ENCODE data around the gene ADGRD2. TPM values are rescaled to one million over a fixed set of nuclear protein-coding genes. Genes with fewer than 3 reads are reported as not detected.

ADGRD2 gene
- total RNA-seq, 4 donors from 2014 or later = not detected

DNA sequence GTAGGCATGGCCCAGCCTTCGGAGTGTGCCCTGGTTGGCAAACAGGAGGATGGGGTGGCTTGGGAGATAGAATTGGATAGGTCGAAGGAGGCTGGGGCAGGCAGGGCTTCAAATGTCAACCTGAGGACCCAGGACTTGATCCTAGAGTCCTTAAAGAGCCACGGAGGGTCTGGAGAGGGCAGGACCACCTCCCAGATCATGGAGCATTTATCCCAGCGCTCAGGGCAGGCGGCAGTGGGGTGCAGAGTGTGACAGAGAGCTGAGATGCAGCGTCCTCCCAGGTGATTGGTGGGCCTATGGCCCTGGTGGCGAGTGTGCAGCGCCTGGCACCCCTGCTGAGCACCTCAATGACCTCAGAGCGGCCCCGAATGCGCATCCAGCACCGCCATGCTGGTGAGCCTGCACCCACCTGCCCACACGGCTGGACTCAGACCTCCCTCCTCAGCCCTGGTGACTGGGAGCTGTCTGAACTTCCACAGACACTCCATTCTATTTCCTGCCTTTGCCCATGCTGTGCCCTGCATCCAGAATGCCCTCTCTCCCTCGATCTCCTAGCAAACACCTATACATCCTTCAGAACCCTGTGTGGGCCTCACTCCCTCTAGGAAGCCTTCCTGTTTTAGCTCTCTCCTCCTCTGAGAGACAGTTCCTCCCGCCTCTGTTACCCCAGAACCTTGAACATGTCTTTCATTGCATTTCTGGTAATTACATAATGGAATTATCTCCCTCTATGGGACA, 6.3 kb downstream of the ADGRD2 start:
- peaks cover 0 to 5% of the 10 kb centered on the region in 2 donors for H3K4me1 ChIP-seq
- H3K36me3 ChIP-seq = no peaks in the 10 kb centered on the region
- no peak overlapping the region for H3K27ac ChIP-seq
- H3K9me3 ChIP-seq = no peaks in the 10 kb centered on the region
- intact Hi-C loops (cut with DNase I) = no loop called here
- H3K4me3 ChIP-seq (replicated peaks in 1 of 3) = no peak overlapping the region
- peaks cover 10% of the 10 kb centered on the region for H3K27me3 ChIP-seq
- TF ChIP-seq, protein P1, sequence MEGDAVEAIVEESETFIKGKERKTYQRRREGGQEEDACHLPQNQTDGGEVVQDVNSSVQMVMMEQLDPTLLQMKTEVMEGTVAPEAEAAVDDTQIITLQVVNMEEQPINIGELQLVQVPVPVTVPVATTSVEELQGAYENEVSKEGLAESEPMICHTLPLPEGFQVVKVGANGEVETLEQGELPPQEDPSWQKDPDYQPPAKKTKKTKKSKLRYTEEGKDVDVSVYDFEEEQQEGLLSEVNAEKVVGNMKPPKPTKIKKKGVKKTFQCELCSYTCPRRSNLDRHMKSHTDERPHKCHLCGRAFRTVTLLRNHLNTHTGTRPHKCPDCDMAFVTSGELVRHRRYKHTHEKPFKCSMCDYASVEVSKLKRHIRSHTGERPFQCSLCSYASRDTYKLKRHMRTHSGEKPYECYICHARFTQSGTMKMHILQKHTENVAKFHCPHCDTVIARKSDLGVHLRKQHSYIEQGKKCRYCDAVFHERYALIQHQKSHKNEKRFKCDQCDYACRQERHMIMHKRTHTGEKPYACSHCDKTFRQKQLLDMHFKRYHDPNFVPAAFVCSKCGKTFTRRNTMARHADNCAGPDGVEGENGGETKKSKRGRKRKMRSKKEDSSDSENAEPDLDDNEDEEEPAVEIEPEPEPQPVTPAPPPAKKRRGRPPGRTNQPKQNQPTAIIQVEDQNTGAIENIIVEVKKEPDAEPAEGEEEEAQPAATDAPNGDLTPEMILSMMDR (IDR thresholded peaks at IDR 0.05) = no peak
- TF ChIP-seq POLR2A (IDR thresholded peaks at IDR 0.05) = no peak
- 59 to 68% methylated on average over 14 to 15 of the region's 15 CpGs for WGBS, 2 donors
- DNase-seq = no peak

DNA sequence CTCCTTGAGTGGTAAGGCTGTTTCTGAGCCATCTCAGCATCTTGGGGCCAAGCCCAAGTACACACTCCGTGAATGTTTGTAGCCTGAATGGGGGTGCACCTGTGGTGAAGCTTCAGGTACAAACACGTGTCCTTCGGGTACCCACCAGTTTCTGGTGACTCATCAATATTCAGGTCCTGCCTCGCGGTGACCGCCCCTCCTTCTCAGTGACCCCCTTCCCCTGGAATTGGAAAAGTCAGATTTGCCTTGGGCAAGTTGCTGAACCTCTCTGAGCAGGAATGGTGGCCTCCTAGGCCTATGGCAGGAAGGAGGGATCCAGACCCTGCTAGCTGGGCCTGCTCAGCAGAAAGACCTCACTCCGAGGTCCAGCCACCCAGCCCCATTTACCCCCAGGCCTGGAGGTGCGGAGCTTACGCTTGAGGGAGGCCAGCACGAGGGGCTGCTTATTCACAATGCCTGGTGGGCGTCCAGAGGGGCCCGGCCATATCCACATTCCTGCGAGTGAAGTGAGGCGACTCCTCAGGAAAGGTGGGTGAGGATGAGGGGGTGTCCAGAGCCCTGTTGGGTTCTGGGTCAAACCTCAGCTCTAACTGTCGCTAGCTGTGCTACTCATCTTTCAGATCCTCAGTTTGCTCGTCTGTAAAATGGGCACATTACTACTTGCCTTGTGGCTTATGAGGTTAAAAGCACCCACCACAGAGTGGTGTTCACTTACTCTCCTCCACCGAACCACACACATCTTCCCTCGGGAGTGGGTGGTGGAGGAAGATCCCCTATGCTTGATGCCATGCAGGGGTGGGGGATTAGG, 7.0 kb downstream of the ADGRD2 start:
- WGBS, 2 donors = 86% methylated on average over 18 of the region's 18 CpGs
- no peaks in the 10 kb centered on the region for H3K36me3 ChIP-seq
- no peak for DNase-seq
- H3K9me3 ChIP-seq = no peaks in the 10 kb centered on the region
- H3K27me3 ChIP-seq = peaks cover 5% of the 10 kb centered on the region
- H3K4me3 ChIP-seq (replicated peaks in 1 of 3) = no peak overlapping the region
- TF ChIP-seq, protein P1 (IDR thresholded peaks at IDR 0.05) = no peak
- no peak for TF ChIP-seq POLR2A (IDR thresholded peaks at IDR 0.05)
- H3K27ac ChIP-seq = no peak overlapping the region
- H3K4me1 ChIP-seq = peaks cover 0 to 5% of the 10 kb centered on the region in 2 donors
- intact Hi-C loops (cut with DNase I) = no loop called here

DNA sequence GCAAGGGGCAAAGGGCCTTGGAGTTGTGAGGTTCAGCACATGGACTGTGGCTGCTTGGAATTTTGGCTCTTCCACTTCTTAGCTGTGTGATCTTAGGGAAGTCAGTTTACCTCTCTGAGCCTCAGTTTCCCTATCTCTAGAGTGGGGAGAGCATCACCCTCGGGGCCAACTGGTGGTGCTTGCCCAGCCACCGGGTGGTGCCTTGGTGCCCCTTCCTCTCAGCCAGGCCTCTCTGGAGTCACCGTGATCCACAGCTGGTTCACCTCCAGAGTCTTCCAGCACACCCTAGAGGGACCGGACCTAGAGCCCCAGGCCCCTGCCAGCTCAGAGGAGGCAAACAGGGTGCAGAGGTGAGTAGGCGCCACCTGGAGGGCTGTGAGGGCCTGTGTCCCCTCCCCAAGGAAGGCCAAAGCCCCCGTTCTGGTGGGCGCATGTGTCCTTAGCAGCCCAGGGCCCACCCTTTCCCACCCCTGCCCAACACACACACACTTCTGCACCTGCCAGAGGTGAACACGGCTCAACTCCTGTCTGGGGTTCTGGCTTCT, 7.7 kb downstream of the ADGRD2 start:
- H3K36me3 ChIP-seq = no peaks in the 10 kb centered on the region
- no peaks in the 10 kb centered on the region for H3K27me3 ChIP-seq
- H3K4me1 ChIP-seq = peaks cover 0 to 5% of the 10 kb centered on the region in 2 donors
- DNase-seq = no peak
- WGBS, 2 donors = 70 to 72% methylated on average over 2 to 5 of the region's 8 CpGs
- no peak overlapping the region for H3K27ac ChIP-seq
- no peak overlapping the region for H3K4me3 ChIP-seq (replicated peaks in 1 of 3)
- TF ChIP-seq, protein P1 (IDR thresholded peaks at IDR 0.05) = no peak
- TF ChIP-seq POLR2A (IDR thresholded peaks at IDR 0.05) = no peak
- intact Hi-C loops (cut with DNase I) = no loop called here
- no peaks in the 10 kb centered on the region for H3K9me3 ChIP-seq

DNA sequence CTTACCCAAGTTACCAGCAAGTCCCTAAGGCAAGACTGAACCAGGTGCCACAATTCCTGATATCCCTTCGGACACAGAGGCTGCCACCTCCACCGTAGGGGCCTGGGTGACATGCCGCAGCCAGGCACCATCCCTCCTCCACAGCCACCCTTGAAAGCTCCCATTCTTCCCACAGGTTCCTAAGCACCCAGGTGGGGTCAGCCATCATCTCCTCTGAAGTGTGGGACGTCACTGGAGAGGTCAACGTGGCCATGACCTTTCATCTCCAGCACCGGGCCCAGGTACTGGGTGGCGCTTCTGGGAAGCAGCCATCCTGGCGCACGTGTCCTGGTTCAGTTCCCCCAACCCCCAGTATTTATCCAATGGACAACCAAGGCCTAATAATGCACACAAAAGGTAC, 8.2 kb downstream of the ADGRD2 start:
- intact Hi-C loops (cut with DNase I) = no loop called here

More for the DNA sequence above, 8.2 kb downstream of the ADGRD2 start:
- no peak for DNase-seq
- Histone ChIP-seq H3K27me3 (no peaks in the 10 kb centered on the region), H3K4me3 (replicated peaks in 1 of 3) (no peak overlapping the region), H3K4me1 (peaks cover 0 to 2% of the 10 kb centered on the region in 2 donors), H3K36me3 (no peaks in the 10 kb centered on the region), H3K9me3 (no peaks in the 10 kb centered on the region), H3K27ac (no peak overlapping the region)
- 76 to 84% methylated on average over 7 to 9 of the region's 9 CpGs for WGBS, 2 donors
- TF ChIP-seq POLR2A (IDR thresholded peaks at IDR 0.05) = no peak
- TF ChIP-seq, protein P1 (IDR thresholded peaks at IDR 0.05) = no peak

Measured in thyroid gland (tissue), 4 donors.